Cardiac septum (tissue), 1 donor: Measurements from ENCODE around the gene PRDM4. TPM values are rescaled to one million over a fixed set of nuclear protein-coding genes. Genes with fewer than 3 reads are reported as not detected.

Experiments
- DNase-seq: peaks from one replicate; pipeline ENCODE4 v3.0.0-alpha.2; 2020; ENCODE audit warnings: low spot score
- intact Hi-C: fragments of 100-400 bp; cut with DNase I; formaldehyde crosslinking; loops from one replicate; pipeline ENCODE4 v1.14.0; 2022
- long read RNA-seq: library from polyadenylated mRNA; unstranded; transcript quantifications from one replicate; pipeline ENCODE4 v2.0.0, GENCODE V29; 2021
- total RNA-seq: library from RNA; stranded (reverse); fragmentation: NEBNext Ultra II Directional; extraction: Animal tissue kit (Norgen Biotek cat#: 25700); gene quantifications from one replicate; pipeline ENCODE4 v1.2.1, GENCODE V29; 2021
- donor health status: DM: no; HTN: no; CAD: no.

The PRDM4 gene
- total RNA-seq = 13.2 TPM
- long read RNA-seq, full-length matches to known transcripts = 7 of 17 reads
- long read RNA-seq, partial matches to known transcripts = 6 of 17 reads
- long read RNA-seq, other reads (novel, unspliced or antisense) = 4 of 17 reads

GRCh38 chr12:107760809-107761501, at the start of gene PRDM4:
PRDM4 (minus strand) TSS chr12:107761137; CDS start chr12:107760515, 622 bp downstream.
- intact Hi-C loops = loop anchor here (5.0 kb wide), 1 partner anchor 74 kb away; the partner anchor contains the start of gene PWP1
- DNase-seq = peak; percentile 95

GRCh38 chr12:107807471-107808150, 46.7 kb upstream of the PRDM4 start:
- intact Hi-C loops = no loop called here
- no peak for DNase-seq

GRCh38 chr12:107805488-107806180, 44.7 kb upstream of the PRDM4 start:
- intact Hi-C loops = no loop called here
- DNase-seq = no peak

GRCh38 chr12:107803092-107803491, 42.2 kb upstream of the PRDM4 start:
- no peak for DNase-seq
- intact Hi-C loops = no loop called here

- intact Hi-C loops = no loop called here
- no peak for DNase-seq
Observed at GRCh38 chr12:107801150-107801549, 40.2 kb upstream of the PRDM4 start.

- no peak for DNase-seq
- intact Hi-C loops = no loop called here
Observed at GRCh38 chr12:107798580-107798979, 37.6 kb upstream of the PRDM4 start.

GRCh38 chr12:107794451-107794850, 33.5 kb upstream of the PRDM4 start:
- intact Hi-C loops = no loop called here
- no peak for DNase-seq

- DNase-seq = no peak
- intact Hi-C loops = no loop called here
Observed at GRCh38 chr12:107791465-107792089, 30.6 kb upstream of the PRDM4 start.

GRCh38 chr12:107788690-107789458, 27.9 kb upstream of the PRDM4 start:
- no peak for DNase-seq
- intact Hi-C loops = no loop called here

GRCh38 chr12:107788281-107788680, 27.3 kb upstream of the PRDM4 start:
- intact Hi-C loops = no loop called here

GRCh38 chr12:107783406-107784376, 22.8 kb upstream of the PRDM4 start:
- intact Hi-C loops = no loop called here

More at GRCh38 chr12:107788281-107788680, 27.3 kb upstream of the PRDM4 start:
- DNase-seq = no peak

GRCh38 chr12:107782067-107782466, 21.1 kb upstream of the PRDM4 start:
- intact Hi-C loops = no loop called here
- DNase-seq = no peak

More at GRCh38 chr12:107783406-107784376, 22.8 kb upstream of the PRDM4 start:
- no peak for DNase-seq

GRCh38 chr12:107780298-107780697, 19.4 kb upstream of the PRDM4 start:
- intact Hi-C loops = no loop called here
- no peak for DNase-seq

- intact Hi-C loops = no loop called here
- no peak for DNase-seq
Observed at GRCh38 chr12:107779077-107779831, 18.3 kb upstream of the PRDM4 start.

GRCh38 chr12:107778383-107779025, 17.6 kb upstream of the PRDM4 start:
- no peak for DNase-seq
- intact Hi-C loops = no loop called here

GRCh38 chr12:107776171-107776570, 15.2 kb upstream of the PRDM4 start:
- no peak for DNase-seq
- intact Hi-C loops = no loop called here
